DLD1 (cell line): Measurements from ENCODE around the gene MYZAP.

Experiments used
- in situ Hi-C: cut with HindIII; loops from 2 replicates; pipeline ENCODE4 v1.10.0; 2017; ENCODE audit warnings: low sequenced_read_pairs

The MYZAP gene

GRCh38 chr15:57591822-57592367 is at the start of gene MYZAP:
TSS of gene MYZAP (plus strand) at chr15:57591904. CDS start at chr15:57592035, 131 bp downstream.
- in situ Hi-C loops: no loop called here

GRCh38 chr15:57542505-57542817 is 49.2 kb upstream of the MYZAP start:
- in situ Hi-C loops: loop anchor here (25.0 kb wide), 1 partner anchor 205 kb away; no protein-coding TSS in a partner anchor

- in situ Hi-C loops: loop anchor here (25.0 kb wide), 1 partner anchor 208 kb away; no protein-coding TSS in a partner anchor
These were observed 46.7 kb upstream of the MYZAP start for GRCh38 chr15:57544848-57545480.

- in situ Hi-C loops: loop anchor here (25.0 kb wide), 1 partner anchor 209 kb away; no protein-coding TSS in a partner anchor
These were observed 45.7 kb upstream of the MYZAP start for GRCh38 chr15:57545995-57546394.

- in situ Hi-C loops: loop anchor here (25.0 kb wide), 1 partner anchor 210 kb away; no protein-coding TSS in a partner anchor
These were observed 44.4 kb upstream of the MYZAP start for GRCh38 chr15:57547243-57547755.

GRCh38 chr15:57548351-57548750 is 43.4 kb upstream of the MYZAP start:
- in situ Hi-C loops: loop anchor here (25.0 kb wide), 1 partner anchor 211 kb away; no protein-coding TSS in a partner anchor

GRCh38 chr15:57548835-57549234 is 42.9 kb upstream of the MYZAP start:
- in situ Hi-C loops: loop anchor here (25.0 kb wide), 1 partner anchor 212 kb away; no protein-coding TSS in a partner anchor

GRCh38 chr15:57549935-57550334 is 41.8 kb upstream of the MYZAP start:
- in situ Hi-C loops: loop anchor here (25.0 kb wide), 1 partner anchor 213 kb away; no protein-coding TSS in a partner anchor

GRCh38 chr15:57550640-57551039 is 41.1 kb upstream of the MYZAP start:
- in situ Hi-C loops: no loop called here

- in situ Hi-C loops: no loop called here
These were observed 39.7 kb upstream of the MYZAP start for GRCh38 chr15:57551715-57552677.

GRCh38 chr15:57552678-57553334 is 38.9 kb upstream of the MYZAP start:
- in situ Hi-C loops: no loop called here

GRCh38 chr15:57553526-57553925 is 38.2 kb upstream of the MYZAP start:
- in situ Hi-C loops: no loop called here

- in situ Hi-C loops: no loop called here
These were observed 37.5 kb upstream of the MYZAP start for GRCh38 chr15:57554063-57554811.

GRCh38 chr15:57554812-57555179 is 36.9 kb upstream of the MYZAP start:
- in situ Hi-C loops: no loop called here

- in situ Hi-C loops: no loop called here
These were observed 36.4 kb upstream of the MYZAP start for GRCh38 chr15:57555270-57555669.

- in situ Hi-C loops: no loop called here
These were observed 35.7 kb upstream of the MYZAP start for GRCh38 chr15:57556040-57556439.

GRCh38 chr15:57557267-57557666 is 34.4 kb upstream of the MYZAP start:
- in situ Hi-C loops: no loop called here

GRCh38 chr15:57557810-57558209 is 33.9 kb upstream of the MYZAP start:
- in situ Hi-C loops: no loop called here

GRCh38 chr15:57559875-57560274 is 31.8 kb upstream of the MYZAP start:
- in situ Hi-C loops: no loop called here
